ENCODE results near the gene SUPT20HL2.
"Not testable (repeated sequence)": the region's sequence is repeated elsewhere in the genome, so short reads cannot be mapped to it uniquely, and the experiment has no call there.

- TF ChIP-seq GATA2 (IDR thresholded peaks at IDR 0.05; ENCODE audit: insufficient read depth, insufficient read length, low read depth, low read length); MYC (IDR thresholded peaks at IDR 0.05; ENCODE audit: low read depth, low read length); CTCF (IDR thresholded peaks at IDR 0.05; ENCODE audit: extremely low read depth in 1 of 2, insufficient read depth in 1 of 2, low read depth in 1 of 2, low read length in 2 of 2); POLR2A (IDR thresholded peaks at IDR 0.05; ENCODE audit: low read depth, low read length); POLR2AphosphoS5 (IDR thresholded peaks at IDR 0.05; ENCODE audit: insufficient read depth, low read depth, low read length); MAX (IDR thresholded peaks at IDR 0.05; ENCODE audit: insufficient read depth, insufficient read length); FOS (IDR thresholded peaks at IDR 0.05; ENCODE audit: borderline replicate concordance, insufficient read depth, low read length); EZH2 (IDR thresholded peaks at IDR 0.05; ENCODE audit: borderline replicate concordance, low read depth, low read length, severe bottlenecking): not testable (repeated sequence)
Observed at GRCh38 chrX:24312249-24312607, 1.6 kb downstream of the SUPT20HL2 start.
